GM21515 (cell line): Measurements from ENCODE around the gene HRAS.
A peak's percentile ranks its signal among the peaks of the same experiment; 100 is the strongest.
"Not testable (repeated sequence)": the region's sequence is repeated elsewhere in the genome, so short reads cannot be mapped to it uniquely, and the experiment has no call there.

Experiments used
- ATAC-seq: cut with Tn5 transposase; IDR thresholded peaks from one replicate; pipeline ENCODE4 v1.9.1; 2021; ENCODE audit not compliant: unreplicated experiment

The HRAS gene

GRCh38 chr11:535519-536454 is at the start of gene HRAS:
Gene HRAS (minus strand): TSS chr11:535576.
- ATAC-seq = peak; percentile 68

GRCh38 chr11:584287-584686 is 48.9 kb upstream of the HRAS start:
- ATAC-seq = no peak

GRCh38 chr11:581752-582151 is 46.4 kb upstream of the HRAS start:
- ATAC-seq = no peak

- no peak for ATAC-seq
Observed at GRCh38 chr11:581342-581741, 46.0 kb upstream of the HRAS start.

- ATAC-seq = no peak
Observed at GRCh38 chr11:579830-580601, 44.6 kb upstream of the HRAS start.

- no peak for ATAC-seq
Observed at GRCh38 chr11:578276-579035, 43.1 kb upstream of the HRAS start.

- no peak for ATAC-seq
Observed at GRCh38 chr11:577611-577894, 42.2 kb upstream of the HRAS start.

GRCh38 chr11:576811-577610 is 41.6 kb upstream of the HRAS start:
- no peak for ATAC-seq

- ATAC-seq = peak; percentile 75
Observed at GRCh38 chr11:575996-576768, 40.8 kb upstream of the HRAS start, which contains the start of gene PHRF1. Gene PHRF1 (plus strand): TSS chr11:576470. CDS start chr11:581513, 5,043 bp downstream.

GRCh38 chr11:575313-575995 is 40.1 kb upstream of the HRAS start:
- ATAC-seq = no peak

- ATAC-seq = no peak
Observed at GRCh38 chr11:574632-575312, 39.4 kb upstream of the HRAS start.

GRCh38 chr11:574031-574570 is 38.7 kb upstream of the HRAS start:
- not testable (repeated sequence) for ATAC-seq

- no peak for ATAC-seq
Observed at GRCh38 chr11:573146-573759, 37.9 kb upstream of the HRAS start.

GRCh38 chr11:571802-572185 is 36.4 kb upstream of the HRAS start:
- no peak for ATAC-seq

GRCh38 chr11:569158-569885 is 33.9 kb upstream of the HRAS start:
- no peak for ATAC-seq

- peak; percentile 71 for ATAC-seq
Observed at GRCh38 chr11:568306-569157, 33.2 kb upstream of the HRAS start.
